ENCODE results near the gene WDR31. TPM values are rescaled to one million over a fixed set of nuclear protein-coding genes. Genes with fewer than 3 reads are reported as not detected.
A peak's percentile ranks its signal among the peaks of the same experiment; 100 is the strongest.
"Not testable (repeated sequence)": the region's sequence is repeated elsewhere in the genome, so short reads cannot be mapped to it uniquely, and the experiment has no call there.

The WDR31 gene
- total RNA-seq, 1 experiment from 2014 or later: 1.7 TPM

DNA sequence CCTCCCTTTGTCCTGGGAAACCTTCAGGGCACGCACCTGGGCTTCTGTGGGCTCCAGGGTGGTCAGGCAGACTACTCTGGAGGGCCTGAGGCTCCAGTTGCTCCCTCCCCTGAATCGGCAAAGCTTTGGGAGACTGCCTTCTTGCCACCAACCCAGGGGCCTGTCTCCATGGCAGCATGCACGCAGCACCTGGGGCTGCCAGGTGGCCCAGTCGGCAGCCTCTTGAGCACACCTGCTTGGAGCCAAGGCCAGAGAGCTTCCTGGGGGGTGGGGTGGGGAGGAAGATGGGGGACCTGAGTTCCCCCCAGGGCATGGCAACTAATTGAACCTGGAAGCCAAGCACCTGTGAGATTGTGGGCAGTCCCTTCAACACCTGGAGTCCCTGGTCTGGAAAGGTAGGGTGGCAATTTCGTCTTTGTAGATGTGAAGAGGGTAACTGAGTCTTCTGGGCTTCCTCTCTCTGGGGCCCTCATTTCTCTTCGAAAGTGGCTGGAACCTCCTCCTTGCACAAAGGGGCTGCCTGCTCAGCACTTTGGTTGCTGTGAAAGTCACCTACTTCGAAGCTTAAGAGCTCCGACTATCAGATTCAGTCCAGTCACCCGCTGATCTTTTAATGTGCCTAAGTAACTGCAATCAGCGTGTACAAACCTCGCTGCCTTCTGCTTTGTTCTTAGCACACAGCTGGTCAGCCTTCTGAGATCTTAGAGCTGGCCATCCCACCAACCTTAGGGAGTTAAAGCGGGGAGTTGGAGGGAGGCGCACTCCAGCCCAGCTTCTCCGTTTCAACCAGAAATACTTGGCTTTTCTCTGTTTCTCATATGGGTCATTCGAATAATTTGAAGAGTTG is 40.9 kb downstream of the WDR31 start:
- no peak for DNase-seq (ENCODE audit: extremely low read depth, low read depth)

DNA sequence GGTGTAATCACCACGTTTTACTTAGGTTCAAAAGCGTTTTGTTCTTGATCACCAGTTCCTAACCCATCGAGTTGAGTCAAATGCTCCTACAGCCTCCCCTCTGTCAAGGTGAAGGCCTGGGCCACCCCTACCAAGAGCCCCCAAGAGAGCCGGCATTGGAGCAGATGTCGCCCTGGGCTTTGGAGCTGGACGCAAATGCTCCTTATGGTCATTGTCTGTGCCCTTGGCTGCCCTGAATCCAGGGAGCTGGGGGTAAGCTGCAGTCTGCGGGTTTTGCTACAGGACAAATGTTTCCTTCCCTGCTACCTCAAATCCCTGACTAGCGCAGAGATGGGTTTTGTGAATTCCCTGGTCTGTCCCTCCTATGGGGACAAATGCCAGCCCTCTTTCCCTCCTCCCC is 41.8 kb downstream of the WDR31 start:
- no peak for DNase-seq (ENCODE audit: extremely low read depth, low read depth)

DNA sequence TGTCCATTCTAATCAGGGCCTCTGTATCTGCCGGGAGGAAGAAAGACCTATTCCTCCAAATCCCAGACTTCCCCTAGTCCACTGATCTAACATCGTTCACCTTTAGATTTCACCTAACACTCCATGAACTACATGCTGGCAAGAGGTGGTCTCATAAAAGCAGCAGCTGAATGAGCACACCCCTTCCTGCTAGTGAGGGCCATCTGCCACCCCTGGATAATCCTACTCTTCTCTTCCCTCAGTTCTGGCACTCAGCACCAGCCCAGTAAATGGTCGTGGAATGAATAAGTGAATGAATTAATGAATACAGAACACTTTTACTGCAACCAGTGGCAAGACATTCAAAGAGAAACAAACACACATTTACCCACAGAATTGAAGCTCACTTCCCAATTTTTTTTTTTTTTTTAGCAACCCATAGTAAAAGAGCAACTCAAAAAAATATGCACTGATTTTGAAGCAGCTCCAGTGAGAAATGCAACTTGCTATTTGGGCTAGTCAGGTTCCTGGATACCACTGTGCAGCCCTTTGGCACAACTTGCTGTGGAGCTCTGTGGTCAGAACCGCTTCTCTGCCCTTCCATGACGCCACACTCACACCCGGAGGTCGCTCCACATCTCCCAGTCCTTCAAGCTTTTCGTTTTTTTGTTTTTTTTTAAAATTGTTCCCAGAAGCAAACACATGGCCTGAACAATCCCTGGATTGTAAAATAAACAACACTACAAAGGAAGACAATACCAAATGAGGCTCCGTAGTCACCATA is 43.1 kb downstream of the WDR31 start:
- DNase-seq (ENCODE audit: extremely low read depth, low read depth): no peak

DNA sequence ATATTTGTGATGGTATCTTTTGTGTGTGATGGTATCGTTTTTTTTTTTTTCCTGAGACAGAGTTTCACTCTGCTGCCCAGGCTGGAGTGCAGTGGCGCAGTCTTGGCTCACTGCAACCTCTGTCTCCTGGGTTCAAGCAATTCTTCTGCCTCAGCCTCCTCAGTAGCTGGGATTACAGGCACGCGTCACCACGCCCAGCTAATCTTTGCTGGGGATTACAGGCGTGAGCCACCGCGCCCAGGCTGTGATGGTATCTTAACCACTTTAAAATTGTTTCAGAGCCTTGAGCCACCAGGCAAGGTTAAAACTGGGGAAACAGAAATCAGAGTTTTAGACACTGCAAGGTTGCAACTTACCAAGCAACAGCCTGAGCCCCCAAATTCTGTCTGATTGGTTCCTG is 43.8 kb downstream of the WDR31 start:
- not testable (repeated sequence) for DNase-seq (ENCODE audit: extremely low read depth, low read depth)

GRCh38 chr9:113293285-113293878 is 46.7 kb downstream of the WDR31 start:
- no peak for DNase-seq (ENCODE audit: extremely low read depth, low read depth)

- no peak for DNase-seq (ENCODE audit: extremely low read depth, low read depth)
Observed at GRCh38 chr9:113290052-113290607, 49.9 kb downstream of the WDR31 start.

- DNase-seq (ENCODE audit: extremely low read depth, low read depth): no peak
Observed at GRCh38 chr9:113289091-113289490, 51.0 kb downstream of the WDR31 start.

- no peak for DNase-seq (ENCODE audit: extremely low read depth, low read depth)
Observed at GRCh38 chr9:113281356-113281755, 58.7 kb downstream of the WDR31 start.

DNA sequence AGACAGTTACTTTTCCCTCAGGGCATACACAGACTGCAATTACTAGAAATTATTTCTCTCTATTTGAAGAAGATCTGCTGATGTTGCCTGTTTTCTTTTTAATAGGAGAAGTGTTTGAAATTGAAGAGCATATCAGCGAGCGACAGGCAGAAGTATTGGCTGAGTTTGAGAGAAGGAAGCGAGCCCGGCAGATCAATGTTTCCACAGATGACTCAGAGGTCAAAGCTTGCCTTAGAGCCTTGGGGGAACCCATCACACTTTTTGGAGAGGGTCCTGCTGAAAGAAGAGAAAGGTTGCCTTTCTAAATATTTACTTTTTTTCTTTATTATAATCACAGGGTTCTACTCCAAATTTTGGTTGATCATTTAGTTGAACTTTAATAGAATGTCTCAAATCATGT is 61.2 kb downstream of the WDR31 start:
- DNase-seq (ENCODE audit: extremely low read depth, low read depth): no peak

GRCh38 chr9:113275157-113276131 is 64.6 kb downstream of the WDR31 start, which contains the start of the genes CDC26 and PRPF4:
Gene CDC26 (minus strand): TSS chr9:113275572. CDS start chr9:113272507, 3,065 bp downstream.
Gene PRPF4 (plus strand): TSS chr9:113275658. CDS start chr9:113275744, 86 bp downstream.
- DNase-seq (ENCODE audit: extremely low read depth, low read depth): peak; percentile 96

DNA sequence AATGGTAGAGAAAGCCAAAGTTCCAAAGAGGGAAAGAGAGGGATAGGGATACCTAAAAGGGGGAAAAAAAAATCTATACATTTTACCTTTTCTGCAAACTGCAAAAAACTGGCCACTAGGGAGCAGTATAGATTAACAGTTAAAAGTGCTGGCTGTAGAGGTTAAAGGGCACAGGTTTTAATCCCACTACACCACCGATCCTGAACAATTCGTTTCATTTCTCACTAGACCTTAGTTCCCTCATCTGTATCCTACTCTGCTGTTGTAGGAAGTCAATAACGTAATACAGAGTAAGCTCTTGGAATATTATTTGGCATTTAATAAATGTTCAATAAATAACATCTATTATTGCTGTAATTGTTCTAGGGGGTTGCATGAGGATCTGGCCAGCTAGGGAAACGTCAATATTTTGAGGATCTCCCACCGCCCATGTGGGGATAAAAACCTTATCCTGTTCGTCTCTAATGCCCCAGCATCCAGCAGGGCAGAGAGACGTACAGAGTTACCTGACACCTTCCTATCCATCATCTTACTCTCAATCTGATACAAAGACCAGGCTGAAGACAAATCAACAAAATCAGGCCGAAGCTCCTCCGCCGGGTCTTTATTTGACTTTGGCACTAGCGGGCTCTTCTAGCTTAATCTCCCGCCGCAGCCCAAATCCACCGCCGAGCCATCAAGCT is 65.5 kb downstream of the WDR31 start:
- DNase-seq (ENCODE audit: extremely low read depth, low read depth): peak; percentile 69

DNA sequence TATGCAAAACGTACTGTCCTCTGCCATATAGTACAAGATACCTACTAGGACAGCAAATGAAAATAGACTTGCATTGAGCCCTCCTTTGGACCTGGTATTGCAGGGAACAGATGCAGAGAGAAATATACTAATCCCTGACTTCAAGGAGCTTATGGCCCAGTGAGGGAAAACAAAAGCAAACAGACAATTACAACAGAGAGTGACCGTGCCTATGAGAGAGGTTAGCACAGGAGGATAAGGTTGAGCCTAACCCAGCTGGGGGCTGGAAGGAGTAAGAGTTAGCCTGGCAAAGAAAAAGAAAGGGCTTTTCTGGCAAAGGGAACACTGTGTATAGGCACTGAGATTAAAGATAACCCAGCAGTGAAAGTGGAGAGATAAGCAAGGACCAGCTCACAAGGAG is 70.2 kb downstream of the WDR31 start:
- no peak for DNase-seq (ENCODE audit: extremely low read depth, low read depth)

DNA sequence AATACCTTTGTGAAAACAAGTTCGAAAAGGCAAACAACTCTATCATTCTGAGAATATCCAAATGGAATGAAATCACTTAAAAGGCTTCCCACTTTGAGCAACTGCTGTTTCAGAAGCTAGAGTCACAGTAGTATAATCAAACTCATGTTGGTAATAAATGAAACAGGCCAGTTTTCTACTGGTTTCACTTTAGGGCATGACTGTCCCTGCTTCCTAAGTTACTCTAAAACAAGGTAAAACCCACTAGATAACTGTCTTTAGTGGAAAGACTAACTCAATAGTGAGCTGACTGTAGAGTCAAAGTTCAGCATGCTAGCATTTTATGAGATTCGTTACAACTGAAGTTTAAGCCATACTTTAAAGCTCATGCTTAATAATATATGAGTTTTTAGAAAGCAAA is 70.7 kb downstream of the WDR31 start:
- no peak for DNase-seq (ENCODE audit: extremely low read depth, low read depth)

GRCh38 chr9:113267911-113268566 is 72.0 kb downstream of the WDR31 start:
- DNase-seq (ENCODE audit: extremely low read depth, low read depth): no peak

- no peak for DNase-seq (ENCODE audit: extremely low read depth, low read depth)
Observed at GRCh38 chr9:113266174-113266573, 73.9 kb downstream of the WDR31 start.
